ENCODE measurements around the gene LYL1.

LYL1 gene

DNA sequence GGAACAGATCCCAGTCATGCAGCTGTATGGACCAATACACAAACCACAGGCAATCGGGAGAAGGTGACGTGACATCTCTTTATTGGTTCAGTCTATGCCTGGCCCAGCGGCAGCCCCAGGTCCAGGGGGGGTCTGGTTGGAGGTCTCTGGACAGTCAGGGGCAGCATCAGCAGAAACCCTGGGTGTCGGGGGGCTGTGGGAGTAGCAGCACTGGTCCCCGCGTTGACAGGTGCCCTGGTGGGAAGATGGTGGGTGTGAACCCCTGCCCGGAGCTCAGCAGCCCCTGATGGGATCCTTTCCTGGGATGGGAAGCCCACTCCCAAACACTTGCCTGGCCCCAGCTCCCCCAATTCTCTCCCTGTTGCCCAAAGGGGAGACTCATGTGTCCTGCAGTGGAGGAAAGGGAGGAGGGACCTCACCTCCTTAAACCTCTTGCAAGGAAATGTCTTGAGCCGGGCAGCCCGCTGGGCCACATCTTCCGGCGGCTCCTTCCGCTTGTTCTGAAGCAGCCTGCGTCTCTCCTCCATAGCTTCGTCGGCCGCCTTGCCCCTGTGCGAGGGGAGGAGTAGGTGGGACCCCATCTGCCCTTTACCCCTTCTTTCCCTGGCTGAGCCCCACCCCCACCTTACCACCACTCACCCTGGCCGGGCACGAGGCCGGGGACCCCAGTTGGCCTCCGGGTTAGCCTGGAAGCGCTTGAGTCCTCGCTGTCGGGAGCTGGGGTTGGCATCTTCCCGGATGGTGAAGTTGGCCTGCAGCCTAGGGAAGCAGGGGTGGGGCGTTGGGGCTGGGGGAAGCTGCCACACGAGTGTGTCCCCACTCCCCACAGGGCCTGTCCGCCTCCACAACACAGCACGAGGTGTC lies 2.4 kb upstream of the LYL1 start:
- no peak for DNase-seq (ENCODE audit: low spot score)

DNA sequence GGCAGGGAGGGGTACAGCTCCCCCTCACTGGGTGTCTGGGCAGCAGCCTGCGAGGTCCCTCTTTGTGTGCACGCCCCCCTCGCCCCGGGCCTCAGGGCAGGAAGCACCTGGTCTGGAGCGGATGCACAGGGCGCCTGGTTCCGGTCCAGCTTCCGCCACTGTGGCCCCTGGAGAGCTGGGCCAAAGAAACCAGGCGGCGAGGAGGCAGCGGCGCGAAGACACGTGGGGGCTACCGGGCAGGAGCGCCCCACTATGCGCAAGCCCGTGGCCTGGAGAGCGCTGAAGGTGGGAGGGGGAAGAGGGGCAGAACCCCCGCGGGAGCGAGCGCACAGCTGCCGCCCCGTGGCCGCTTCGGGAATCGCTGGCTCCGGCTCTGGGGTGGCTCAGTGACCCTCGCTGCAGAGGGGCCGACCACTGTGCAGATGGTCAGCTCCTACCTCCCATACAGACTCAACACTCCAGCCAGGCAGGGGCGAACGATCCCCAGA lies 1.7 kb upstream of the LYL1 start:
- peak; percentile 58 for DNase-seq (ENCODE audit: low spot score)

DNA sequence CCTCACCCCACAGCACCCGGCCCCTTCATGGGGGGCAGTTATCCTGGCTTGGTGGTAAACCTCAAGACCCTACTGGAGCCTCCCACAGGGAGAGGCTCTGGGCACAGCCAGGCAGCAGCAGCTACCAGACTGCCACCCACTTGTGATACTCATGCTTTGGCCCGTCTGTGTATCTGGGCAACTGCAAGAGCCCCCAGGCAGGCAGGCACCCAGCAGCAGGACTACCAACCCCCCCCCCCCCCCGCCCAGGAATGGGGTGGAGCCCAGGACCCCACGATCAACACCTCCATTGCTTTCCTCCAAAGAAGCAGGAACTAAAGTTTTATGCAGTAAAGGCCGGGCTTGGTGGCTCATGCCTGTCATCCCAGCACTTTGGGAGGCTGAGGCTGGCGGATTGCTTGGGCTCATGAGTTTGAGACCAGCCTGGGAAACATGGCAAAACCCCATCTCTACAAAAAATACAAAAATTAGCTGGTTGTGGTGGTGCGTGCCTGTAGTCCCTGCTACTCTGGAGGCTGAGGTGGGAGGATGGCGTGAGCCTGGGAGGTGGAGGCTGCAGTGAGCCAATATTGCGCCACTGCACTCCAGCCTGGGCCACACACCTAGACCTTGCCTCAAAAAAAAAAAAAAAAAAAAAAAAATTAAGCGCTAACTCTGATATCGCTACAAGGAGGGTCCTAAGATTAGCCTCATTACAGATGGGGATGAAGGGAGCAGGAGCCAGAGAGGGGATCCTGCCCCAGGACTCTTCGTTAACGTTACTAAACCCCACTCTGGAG lies 1.1 kb upstream of the LYL1 start:
- DNase-seq (ENCODE audit: low spot score), result no peak

DNA sequence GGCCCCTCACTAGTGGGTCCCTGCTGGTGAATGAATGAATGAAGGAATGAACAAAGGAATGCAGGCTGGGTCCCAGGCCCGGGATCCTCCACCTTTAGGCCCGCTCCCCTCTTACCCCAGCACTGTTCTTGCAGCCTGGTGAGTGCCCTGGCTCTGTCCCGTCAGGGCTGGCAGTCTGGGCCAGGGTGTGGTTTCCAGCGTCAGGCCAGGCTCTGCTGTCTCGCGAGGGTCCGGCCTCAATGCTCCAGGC lies 317 bp downstream of the LYL1 start:
- DNase-seq (ENCODE audit: low spot score), result no peak

DNA sequence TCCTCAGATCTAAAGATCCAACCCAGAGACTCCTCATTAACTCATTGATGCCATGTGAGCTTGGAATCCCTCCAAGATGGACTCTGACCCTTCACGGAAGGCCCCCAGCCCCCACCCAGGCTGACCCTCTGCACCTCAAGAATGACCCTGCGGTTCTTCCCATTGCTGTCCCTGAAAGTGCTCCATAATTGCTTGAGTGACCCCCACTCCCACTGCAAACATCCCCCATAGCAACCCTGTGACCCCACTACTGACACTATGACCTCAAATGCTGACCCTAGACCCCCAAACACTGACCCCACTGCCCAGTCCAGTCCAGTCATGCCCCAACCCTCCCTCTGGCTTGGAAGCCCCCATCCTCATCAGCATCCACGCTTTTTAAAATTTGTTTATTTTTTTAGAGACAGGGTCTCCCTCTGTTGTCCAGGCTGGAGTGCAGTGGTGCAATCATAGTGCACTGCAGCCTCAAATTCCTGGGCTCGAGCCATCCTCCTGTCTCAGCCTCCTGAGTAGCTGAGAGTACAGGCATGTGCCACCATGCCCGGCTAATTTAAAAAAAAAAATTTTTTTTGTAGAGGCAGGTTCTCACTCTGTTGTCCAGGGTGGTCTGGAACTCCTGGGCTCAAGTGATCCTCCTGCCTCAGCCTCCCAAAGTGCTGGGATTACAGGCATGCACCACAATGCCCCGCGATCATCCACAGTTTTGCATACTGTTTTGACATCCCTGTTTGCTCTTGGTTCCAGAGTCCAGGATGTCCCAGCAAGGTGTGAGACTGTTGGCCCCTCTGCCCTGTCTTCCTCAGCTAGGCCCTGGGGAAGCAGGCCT lies 855 bp downstream of the LYL1 start:
- no peak for DNase-seq (ENCODE audit: low spot score)

DNA sequence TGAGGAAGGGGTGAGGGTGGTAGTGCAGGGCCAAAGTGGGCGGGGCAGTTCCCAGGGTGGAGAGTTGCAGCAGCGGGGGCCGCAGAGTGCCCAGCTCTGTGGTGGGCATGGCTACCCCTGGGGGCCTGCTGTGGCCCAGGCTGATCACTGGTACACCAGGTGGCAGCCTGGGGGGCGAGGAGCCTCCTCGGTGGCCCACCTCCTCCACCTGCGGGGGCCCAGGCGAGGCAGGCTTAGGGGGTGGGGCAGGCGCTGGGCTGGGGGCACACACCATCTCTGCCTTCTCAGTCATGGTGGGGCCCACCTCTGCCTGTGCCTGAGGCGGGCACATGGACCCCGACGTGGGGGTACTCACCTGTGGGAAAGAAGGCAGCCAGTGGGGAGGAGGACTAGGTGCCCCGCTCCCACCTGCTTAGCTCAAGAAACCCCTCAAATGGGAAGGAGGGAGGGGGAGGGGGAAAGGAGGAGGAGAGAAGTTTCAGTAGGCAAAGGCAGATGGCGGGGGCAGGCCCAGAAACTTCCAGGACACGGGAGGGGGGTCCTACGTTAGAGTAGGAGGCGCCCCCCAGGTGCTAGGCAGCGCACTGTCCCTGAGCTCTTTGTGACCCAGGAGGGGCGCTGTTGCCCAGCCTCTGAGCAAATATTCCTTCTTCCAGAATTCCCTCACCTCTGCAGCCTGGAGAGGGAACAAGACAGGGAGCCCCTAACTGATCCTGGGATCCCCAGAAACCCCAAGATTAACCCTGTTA lies 1.6 kb downstream of the LYL1 start:
- DNase-seq (ENCODE audit: low spot score), result no peak

DNA sequence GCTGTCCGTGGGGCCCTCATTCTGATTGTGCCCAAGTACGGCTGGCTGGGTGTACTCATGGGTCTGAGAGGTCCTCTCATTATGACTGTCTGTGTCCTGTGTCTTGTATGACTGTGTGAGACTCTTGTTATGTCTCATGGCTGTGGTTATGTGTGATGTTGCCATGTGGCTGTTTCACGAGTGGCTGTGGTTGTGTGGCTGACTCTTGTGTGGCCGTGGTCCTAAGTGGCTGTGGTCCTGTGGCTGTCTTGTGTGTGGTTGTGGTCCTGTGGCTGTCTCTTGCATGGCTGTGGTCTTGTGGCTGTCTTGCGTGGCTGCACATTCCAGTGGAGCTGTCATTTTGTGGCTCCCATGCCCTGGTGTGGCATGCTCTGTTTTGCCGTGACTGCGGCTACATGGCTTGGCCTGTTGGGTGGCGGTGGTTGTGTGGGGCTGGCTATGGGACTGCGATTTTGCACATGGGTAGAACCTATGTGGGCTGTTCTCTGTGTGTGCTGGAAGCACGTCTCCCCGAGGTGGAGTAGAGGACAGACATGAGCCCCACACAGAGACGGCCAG lies 2.5 kb downstream of the LYL1 start:
- no peak for DNase-seq (ENCODE audit: low spot score)

DNA sequence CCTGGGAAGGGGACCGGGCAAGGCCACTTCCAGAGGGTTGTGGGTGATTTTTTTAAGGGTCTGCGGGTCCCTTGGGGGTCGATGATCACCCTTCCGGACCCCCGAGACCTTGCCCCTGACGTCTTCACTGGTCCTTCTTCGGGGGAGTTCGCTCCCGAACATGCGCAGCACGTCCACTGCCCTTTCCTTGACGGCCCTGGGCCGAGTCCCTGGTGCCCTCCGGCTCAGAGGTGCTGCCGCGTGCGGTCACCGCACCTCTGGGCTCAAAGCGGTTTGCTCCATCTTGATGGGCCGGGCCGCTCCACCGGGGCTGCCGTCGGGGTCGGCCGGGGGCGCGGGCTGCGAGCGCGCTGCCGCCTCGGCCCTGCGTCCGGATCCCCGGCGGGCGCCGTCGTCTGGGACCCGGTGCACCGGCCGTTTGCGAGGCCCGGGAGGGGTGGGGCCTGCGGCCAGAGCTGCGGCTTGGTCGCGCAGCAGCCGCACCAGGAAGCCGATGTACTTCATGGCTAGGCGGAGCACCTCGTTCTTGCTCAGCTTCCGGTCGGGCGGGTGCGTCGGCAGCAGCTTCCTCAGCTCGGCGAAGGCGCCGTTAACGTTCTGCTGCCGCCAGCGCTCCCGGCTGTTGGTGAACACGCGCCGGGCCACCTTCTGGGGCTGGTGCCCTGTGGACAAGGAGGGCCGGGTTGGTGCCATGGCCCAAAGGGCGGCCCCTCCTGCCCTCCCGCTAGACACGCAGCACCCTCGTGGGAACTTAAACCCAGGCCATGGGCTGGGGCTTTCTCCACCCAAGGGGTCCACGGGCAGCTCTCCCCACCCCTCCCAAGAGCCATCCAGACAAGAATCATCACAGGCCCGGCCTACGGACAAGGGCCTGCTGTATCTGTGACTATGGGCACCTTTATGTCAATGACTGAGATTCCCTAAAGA lies 3.3 kb downstream of the LYL1 start:
- peak; percentile 53 for DNase-seq (ENCODE audit: low spot score)

DNA sequence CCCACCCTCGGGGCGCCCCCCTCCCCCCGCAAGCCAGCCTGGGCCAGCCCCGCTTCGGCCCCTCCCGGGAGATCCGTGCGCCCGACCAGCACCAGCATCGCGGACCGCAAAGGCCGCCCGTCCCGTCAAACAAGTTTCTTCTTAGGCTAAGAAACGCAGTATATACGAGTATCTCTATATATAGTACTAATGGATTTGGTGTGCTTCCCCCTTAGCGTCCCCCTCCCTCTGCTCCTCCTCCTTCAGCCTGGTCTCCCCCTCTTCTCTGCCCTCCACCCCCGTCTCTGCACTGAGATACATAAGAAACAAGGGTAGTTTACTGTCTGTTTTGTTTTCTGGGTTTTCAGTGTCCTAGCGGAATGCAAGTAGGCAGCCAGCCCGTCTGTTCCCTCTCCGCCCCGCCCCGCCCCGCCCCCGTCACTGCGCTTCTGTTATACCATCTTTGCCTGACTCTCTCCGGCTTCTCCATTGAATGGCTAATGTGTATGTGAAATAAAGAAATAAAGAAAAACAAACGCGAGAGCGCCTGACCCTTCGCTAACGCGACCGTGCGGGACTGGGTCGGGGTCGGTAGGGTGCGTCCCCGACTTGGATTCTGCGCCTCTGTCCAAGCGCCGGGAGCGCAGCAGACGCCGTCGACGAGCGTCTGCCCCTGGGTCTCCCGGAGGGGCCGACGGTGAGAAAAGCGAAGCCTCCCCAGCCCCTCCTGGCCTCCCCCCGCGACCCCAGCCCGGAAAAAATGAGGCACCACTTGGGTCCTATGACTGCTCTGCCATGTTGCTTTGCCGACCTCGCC lies 4.2 kb downstream of the LYL1 start:
- DNase-seq (ENCODE audit: low spot score), result peak; percentile 85

DNA sequence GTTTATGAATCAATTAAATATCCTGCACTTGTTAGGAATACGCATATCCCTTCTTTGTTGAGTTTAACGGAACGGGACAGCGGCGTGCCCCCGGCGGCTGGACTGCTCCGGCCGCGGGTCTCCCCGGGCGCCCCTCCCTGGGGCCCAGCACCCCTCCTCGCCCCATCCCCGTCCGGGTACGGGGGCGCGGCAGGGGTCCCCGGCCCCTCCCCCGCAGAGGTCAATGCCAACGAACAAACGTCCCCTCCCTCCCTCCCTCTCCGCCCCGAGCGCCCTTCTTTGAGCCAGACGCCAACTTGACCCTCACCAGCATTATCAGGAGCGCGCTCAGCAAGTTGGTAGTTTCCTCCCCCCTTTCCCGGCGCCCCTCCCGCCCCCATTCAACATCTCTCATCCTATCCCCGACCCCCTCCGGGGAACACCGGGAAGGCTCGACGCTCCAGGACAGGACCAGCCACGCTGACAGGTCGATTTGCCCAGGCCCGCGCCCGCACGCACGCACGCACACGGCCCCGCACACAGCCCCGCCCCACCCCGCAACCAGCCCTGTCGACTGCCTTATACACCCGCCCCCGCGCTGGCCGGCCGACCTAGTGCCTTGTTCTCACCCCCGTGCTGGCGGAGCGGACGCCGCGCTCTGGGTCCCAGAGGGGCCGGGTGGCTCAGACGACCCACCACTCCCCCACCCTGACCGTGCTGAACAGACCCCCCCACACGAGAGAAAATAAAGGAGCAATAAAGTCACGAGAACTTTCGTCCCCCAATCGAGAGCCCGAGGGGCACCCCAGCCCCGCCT lies 5.0 kb downstream of the LYL1 start:
- no peak for DNase-seq (ENCODE audit: low spot score)

DNA sequence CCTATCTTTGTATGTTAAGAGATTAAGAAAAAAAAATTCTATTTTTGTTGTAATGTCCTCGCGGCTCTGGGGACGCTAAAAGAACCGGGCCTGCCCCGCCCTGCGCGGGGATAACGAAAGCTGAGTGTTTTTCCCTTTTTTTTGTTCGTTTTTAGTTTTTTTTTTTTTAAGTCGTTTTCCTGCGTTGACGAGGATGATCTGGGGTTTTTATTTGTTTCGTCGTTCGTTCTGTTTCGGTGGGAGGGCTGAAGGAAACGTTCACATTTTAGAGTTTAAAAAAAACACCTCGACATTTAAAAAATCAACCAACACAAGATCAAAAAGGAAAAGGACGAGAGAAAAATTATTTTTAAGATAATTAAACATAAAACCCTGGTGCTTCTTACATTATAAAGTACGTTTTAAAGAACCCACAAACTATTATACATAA lies 5.6 kb downstream of the LYL1 start:
- no peak for DNase-seq (ENCODE audit: low spot score)

DNA sequence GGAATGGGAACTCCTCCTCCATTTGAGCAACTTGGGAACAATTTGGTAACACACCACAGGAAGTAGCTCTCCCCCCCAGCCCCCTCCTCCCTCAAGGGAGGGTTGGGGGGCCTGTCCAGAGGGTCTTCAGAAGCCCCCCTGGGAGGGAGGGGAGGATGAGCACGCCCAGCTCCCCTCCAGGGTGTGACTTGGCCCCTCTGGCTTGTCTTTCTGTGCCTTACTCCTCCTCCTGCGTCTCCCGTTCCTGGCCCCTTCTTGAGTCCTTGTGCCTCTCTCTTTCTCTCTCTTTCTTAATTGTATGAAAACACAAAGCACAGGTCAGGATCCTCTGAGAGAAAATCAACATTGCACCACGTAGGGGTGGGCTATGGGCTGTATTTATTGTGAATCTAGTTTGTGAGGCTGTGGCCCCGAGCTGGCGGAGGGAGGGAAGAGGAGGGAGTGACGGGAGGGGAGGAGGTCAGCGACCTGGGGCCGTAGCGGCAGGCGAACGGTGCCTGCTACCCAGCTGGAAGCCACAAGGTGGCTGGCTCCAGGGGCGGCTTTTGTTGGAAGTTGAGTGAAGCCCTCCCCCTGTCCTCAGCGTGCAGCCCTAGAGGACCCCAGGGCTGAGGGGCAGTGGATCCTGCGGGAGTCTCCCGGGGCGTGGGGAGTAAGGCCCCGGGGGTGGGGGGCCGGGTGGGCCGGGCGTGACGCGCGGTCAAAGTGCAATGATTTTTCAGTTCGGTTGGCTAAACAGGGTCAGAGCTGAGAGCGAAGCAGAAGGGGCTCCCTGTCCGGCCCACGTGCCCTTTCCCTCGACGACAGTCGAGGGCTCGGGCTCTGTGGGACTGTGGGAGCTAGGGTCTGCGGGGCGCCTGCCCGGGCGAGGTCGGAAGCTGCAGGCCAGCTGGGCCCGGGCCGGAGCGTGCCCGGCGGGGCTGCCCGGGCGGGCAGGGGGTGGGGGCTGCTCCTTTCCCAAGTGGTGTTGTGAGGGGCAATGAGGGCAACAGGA lies 6.4 kb downstream of the LYL1 start:
- no peak for DNase-seq (ENCODE audit: low spot score)

DNA sequence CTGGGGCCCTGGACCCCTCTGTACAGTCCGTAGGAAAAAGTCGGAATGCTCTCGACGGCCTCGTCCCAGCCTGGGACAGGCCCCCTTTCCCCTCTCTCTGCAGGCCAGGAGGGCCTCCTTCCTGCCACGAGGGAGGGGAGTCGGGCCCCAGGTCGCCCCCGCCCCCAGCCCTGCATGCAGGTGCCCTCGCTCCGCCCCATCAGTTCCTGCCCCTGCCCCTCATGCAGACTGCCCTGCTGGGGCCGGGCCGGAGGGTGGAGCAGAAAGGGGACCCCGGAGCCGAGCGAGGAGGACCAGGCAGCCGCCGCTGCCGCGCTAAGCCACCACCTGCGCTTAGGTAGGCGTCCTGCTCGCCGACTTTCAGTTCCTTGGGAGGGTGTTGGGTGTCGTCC lies 7.3 kb downstream of the LYL1 start:
- DNase-seq (ENCODE audit: low spot score), result no peak

DNA sequence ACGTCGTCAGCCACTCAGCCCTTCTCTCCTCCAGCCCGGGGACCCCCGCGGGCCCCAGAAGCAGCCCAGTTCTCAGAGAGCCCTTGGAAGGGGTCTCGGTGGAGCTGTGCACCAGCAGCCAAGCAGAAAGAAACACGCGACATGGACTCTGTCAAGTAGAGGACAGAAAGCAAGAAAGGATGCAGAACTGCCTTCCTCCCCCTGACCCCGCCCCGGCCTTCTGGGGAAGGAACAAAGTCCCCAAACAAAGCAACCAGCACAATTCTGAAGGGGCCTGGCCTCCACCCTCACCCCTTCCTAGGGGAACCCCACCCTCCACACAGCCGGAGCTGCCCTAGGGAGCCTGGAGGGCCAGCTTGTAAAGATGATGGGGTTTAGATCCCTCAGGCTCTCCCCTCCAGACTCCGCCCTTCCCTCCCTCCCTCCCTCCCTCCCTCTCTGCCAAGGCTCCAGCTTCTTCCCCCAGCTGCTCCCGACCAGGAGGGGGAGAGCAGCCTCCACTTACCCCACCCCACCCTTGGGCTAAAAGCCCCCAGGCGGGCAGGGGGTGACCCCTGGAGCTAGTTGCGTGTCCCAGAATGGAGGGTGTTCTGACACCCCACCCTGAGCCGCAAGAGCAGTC lies 7.8 kb downstream of the LYL1 start:
- no peak for DNase-seq (ENCODE audit: low spot score)

DNA sequence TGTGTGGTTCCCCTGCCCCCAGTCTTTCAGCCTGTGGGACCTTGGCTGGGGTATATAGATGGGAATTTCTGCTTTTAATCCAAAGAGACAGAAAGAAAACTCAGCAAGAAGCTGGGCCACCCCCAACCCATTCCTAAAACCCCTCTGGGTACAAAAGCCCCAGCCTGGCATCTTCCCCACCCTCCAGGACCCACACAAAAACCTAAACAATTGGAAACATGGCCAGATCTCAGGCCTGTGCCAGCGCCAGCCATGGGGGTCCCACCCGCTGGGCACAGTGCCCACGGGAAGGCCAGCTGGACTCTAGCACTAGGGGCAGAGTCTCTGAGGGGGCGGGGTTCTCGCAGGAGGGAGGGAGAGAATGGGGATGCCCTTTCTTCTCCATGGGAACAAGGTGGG lies 8.6 kb downstream of the LYL1 start:
- DNase-seq (ENCODE audit: low spot score), result no peak

DNA sequence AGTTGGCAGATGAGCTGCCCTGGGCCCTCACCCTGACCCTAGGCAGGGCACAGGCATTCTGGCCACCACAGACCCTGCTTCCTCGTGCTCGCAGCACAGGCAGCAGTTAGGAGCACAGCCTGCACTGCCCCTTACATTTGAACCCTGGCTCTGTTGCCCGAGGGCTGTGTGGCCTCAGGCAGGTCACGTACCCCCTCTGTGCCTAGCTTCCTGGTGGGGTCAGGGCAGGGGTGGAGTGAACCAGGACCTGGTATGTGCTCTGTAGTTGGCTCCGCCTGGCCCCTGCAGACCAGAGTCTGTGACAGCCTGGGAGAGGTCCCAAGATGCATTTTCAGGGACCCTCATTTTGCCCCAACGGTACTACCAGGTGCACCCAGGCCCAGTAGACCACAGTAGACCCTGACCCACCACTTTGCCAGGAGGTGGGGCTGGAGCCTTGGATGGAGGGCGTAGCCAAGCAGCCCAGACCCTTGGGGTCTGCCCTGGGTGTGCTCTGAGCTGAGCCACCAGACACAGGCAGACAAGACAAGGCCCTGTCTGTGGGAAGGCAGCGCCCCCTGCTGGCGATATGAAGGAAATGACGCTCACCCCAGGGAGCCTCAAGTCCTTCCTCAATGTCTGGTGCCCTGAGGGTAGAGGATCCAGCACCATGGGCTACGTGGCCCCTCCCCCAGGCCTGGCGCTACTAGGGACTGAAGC lies 9.1 kb downstream of the LYL1 start:
- peak; percentile 96 for DNase-seq (ENCODE audit: low spot score)
